GM12875 (cell line): ENCODE results near the gene AMBRA1.

Experiments used
- H3K4me3 ChIP-seq: one replicate; pipeline ENCODE4 v1.5.1; 2011; ENCODE audit warnings: low read depth, low read length, control low read depth
- TF ChIP-seq, protein P1 (sequence below): IDR thresholded peaks from 2 replicates; pipeline ENCODE4 v1.5.1; 2011; ENCODE audit warnings: low read depth, mild to moderate bottlenecking, control low read depth, inconsistent platforms, low read length, moderate library complexity, borderline replicate concordance; ENCODE audit not compliant: insufficient read depth

The AMBRA1 gene

DNA sequence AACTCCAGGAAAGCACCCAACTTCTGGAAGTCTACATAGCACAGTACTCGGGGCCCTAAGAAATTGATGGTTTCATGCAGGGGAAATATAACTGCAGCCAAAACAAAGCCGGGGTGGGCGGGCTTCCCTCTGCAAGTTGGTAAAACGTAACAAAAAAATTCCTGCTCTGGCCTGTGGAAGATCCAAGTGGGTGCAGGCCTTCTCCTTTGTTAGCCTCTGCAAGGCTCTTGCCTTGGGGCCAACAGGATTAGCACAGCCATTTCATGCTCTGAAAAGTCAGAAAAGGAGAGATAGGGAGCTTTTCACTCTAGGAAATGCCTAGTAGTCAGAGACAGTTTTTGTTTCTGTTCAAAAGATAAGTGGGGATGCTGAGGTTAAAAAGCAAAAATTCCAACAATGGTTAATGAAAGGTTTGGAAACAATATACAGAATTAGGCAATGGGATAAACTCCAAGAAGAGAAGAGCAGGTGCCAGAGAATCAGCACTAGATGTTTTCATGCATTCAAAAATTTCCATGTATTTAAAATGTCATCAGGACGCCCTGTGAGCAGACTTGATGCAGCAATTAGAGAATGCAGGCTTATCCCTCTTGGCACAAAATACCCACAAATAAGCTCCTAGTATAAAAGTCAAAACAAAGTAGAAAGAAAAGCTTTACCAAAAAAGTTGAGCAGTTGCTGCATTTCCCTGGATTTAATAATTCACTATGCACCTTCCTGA lies 130.0 kb downstream of the AMBRA1 start:
- H3K4me3 ChIP-seq = no peak overlapping the region

DNA sequence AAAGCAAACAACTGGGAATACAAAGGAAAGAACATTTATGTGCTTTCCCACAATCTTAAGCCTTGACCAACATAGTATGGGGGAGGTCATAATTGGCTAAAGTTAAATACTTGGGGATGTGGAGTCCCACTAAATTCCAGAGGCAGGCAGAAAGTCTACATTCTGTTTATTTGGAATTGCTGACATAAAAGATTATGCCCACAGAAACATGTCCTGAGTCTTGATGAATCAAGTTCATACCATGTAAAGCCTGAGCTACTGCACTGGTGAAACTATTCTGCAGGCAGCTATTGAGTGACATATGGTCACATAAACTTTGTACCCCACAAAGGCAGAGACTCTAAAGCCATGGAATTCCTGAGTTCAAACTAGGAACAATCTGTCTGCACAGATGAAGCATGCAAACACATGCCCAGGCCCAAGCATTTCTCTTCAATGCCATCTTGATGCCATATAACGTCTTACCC lies 132.3 kb downstream of the AMBRA1 start:
- no peak overlapping the region for H3K4me3 ChIP-seq
- TF ChIP-seq, protein P1, sequence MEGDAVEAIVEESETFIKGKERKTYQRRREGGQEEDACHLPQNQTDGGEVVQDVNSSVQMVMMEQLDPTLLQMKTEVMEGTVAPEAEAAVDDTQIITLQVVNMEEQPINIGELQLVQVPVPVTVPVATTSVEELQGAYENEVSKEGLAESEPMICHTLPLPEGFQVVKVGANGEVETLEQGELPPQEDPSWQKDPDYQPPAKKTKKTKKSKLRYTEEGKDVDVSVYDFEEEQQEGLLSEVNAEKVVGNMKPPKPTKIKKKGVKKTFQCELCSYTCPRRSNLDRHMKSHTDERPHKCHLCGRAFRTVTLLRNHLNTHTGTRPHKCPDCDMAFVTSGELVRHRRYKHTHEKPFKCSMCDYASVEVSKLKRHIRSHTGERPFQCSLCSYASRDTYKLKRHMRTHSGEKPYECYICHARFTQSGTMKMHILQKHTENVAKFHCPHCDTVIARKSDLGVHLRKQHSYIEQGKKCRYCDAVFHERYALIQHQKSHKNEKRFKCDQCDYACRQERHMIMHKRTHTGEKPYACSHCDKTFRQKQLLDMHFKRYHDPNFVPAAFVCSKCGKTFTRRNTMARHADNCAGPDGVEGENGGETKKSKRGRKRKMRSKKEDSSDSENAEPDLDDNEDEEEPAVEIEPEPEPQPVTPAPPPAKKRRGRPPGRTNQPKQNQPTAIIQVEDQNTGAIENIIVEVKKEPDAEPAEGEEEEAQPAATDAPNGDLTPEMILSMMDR = no peak

More for the DNA sequence above, 130.0 kb downstream of the AMBRA1 start:
- TF ChIP-seq, protein P1 = no peak

DNA sequence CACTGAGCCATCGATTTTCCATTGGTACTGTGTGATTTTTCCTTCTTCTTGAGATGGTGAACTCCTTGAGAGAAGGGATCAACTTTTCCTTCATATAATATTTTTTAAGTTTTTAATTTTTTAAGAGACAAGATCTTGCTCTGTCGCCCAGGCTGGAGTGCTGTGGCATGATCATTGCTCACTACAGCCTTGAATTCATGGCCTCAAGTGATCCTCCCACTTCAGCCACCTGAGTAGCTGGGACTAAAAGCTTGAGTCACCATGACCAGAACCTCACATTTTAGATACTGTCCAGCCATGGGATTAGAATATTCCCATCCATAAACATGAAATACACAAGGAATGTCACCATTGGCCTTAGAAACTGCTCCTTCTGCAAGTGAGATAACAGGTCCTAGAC lies 135.3 kb downstream of the AMBRA1 start:
- no peak overlapping the region for H3K4me3 ChIP-seq
- TF ChIP-seq, protein P1 = no peak

DNA sequence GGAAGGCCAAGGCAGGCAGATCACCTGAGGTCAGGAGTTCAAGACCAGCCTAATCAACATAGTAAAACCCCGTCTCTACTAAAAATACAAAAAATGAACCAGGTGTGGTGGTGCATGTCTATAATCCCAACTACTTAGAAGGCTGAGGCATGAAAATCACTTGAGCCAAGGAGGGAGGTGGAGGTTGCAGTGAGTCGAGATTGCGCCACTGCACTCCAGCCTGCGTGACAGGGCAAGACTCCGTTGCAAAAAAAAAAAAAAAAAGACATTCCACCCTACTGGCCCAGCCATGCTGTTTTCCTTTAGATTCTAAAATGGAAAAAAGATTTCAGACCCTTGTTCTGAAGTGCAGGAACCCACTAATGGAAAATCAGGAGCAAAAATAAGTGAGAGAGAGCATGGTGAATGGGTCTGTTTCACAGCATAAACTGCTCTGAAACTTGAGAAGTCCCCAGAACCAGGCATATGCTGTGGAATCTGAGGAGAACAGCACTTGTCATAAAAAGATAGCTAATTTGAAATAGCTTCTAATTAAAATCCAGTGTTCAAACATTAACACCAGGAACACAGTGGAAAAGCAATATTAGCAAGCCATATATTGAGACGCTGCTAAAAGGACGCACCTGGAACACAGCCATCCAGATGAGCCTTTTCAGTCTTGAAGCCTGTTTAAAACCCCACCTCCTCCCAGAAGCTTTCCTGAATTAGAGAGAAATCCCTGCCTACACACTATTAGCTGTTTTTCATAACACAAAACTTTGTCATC lies 136.0 kb downstream of the AMBRA1 start:
- TF ChIP-seq, protein P1 = no peak
- no peak overlapping the region for H3K4me3 ChIP-seq

DNA sequence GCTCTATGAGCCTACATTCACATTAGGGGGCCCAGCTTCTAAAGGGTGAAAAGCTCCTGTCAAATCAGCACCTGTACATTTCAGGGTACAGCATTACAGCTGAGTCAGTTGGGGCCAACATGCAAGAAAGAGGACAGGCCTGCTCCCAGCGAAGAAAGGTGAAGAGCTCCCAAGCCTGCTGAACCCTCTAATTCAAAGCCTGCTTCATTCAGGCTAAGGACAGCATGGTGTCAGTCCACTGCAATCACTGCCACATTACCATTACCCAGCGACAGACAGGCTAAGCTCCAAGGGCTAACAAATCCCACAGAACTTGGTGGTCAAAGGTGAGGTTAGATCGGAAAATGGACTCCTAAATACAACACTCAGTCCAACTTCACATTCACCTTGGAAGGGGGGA lies 136.8 kb downstream of the AMBRA1 start:
- no peak overlapping the region for H3K4me3 ChIP-seq
- TF ChIP-seq, protein P1 = no peak

DNA sequence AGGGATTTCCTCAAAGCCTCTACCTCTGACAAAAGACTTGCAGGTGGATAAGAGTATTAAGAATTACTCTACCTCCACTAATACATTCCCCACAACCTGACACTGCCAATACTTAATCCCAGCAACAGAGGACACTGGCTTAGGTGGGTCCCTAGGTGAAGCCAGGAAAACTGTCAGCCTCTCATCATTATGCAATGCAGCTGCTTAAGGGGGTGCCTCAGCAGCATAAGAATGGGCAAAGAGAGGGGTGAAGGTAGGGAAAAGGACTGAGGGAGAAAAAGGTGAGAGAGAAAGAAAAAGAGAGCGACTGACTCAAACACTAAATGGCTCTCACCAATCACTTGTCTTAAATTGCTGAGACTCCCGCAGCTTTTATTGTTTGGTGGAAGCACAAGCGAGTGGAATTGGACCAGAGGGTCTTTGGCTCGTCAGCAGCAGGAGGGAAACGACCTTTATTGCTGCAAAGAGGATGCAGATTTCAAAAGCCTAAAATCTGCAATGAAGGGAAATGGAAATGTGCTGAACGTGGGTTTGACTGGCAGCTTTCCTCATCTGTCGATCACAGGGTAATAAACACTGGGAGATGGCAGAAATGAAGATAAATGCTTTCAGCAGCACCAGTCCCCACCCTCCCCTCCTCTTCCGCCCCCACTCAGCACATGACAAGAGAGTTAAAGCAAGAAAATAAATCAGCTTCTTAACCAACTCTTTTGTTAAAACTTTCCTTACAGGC lies 137.4 kb downstream of the AMBRA1 start:
- TF ChIP-seq, protein P1 = no peak

More for the DNA sequence above, 137.4 kb downstream of the AMBRA1 start:
- no peak overlapping the region for H3K4me3 ChIP-seq
